ENCODE data around the gene GTF2IRD1. TPM values are rescaled to one million over a fixed set of nuclear protein-coding genes. Genes with fewer than 3 reads are reported as not detected.
A peak's percentile ranks its signal among the peaks of the same experiment; 100 is the strongest.

GTF2IRD1 gene
- total RNA-seq, 1 donor = 6.4 TPM

DNA sequence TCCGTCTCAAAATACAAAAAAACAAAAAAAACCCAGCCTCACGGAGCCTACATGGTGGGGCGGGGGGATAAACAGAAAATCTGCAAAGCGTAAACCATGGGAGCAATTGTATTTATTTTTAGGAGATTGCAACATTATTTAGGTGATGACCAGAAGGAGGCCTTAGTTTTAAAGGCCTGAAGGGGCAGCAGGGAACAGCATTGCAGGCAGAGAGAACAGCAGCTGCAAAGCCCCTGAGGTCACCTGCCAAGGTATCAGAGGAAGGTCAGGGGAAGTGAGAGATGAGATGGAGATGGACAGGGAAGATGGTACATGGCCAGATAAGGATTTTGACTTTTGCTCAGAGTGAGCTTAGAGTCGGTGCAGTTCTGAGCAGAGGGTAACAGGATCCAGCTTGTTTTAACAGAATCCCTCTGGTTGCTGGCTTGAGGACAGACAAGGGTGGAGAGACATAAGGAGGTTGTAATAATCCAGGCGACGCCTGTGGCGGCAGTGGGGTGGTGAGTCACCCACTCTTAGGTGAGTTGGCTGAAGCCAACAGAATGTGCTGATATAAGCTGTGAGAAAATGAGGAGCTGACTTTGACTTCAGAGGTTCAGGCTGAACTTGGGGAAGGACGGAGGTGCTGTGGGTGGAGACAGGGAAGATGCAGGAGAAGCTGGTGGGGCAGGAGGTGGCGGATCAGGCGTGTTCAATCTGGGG, 121.5 kb downstream of the GTF2IRD1 start:
- TF ChIP-seq, protein P1, sequence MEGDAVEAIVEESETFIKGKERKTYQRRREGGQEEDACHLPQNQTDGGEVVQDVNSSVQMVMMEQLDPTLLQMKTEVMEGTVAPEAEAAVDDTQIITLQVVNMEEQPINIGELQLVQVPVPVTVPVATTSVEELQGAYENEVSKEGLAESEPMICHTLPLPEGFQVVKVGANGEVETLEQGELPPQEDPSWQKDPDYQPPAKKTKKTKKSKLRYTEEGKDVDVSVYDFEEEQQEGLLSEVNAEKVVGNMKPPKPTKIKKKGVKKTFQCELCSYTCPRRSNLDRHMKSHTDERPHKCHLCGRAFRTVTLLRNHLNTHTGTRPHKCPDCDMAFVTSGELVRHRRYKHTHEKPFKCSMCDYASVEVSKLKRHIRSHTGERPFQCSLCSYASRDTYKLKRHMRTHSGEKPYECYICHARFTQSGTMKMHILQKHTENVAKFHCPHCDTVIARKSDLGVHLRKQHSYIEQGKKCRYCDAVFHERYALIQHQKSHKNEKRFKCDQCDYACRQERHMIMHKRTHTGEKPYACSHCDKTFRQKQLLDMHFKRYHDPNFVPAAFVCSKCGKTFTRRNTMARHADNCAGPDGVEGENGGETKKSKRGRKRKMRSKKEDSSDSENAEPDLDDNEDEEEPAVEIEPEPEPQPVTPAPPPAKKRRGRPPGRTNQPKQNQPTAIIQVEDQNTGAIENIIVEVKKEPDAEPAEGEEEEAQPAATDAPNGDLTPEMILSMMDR (IDR thresholded peaks at IDR 0.05; ENCODE audit: insufficient read depth, low read length) = no peak
- no peak overlapping the region for H3K4me3 ChIP-seq (ENCODE audit: low read depth, low read length)
- DNase-seq (ENCODE audit: low read depth) = peak; percentile 63

DNA sequence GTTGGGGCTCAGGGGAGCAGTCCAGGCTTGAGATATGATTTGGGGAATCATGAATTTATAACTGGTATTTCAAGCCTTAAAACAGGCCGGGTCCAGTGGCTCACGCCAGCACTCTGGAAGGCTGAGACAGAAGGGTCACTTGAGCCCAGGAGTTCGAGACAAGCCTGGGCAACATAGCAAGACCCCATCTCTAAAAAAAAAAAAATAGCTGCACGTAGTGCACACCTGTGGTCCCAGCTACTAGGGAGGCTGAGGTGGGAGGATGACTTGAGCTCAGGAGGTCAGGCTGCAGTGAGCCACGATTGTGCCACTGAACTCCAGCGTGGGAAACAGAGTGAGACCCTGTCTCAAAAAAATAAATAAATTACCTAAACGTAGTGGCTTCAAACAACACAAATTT, 122.1 kb downstream of the GTF2IRD1 start:
- H3K4me3 ChIP-seq (ENCODE audit: low read depth, low read length) = no peak overlapping the region
- no peak for DNase-seq (ENCODE audit: low read depth)
- TF ChIP-seq, protein P1 (IDR thresholded peaks at IDR 0.05; ENCODE audit: insufficient read depth, low read length) = no peak

DNA sequence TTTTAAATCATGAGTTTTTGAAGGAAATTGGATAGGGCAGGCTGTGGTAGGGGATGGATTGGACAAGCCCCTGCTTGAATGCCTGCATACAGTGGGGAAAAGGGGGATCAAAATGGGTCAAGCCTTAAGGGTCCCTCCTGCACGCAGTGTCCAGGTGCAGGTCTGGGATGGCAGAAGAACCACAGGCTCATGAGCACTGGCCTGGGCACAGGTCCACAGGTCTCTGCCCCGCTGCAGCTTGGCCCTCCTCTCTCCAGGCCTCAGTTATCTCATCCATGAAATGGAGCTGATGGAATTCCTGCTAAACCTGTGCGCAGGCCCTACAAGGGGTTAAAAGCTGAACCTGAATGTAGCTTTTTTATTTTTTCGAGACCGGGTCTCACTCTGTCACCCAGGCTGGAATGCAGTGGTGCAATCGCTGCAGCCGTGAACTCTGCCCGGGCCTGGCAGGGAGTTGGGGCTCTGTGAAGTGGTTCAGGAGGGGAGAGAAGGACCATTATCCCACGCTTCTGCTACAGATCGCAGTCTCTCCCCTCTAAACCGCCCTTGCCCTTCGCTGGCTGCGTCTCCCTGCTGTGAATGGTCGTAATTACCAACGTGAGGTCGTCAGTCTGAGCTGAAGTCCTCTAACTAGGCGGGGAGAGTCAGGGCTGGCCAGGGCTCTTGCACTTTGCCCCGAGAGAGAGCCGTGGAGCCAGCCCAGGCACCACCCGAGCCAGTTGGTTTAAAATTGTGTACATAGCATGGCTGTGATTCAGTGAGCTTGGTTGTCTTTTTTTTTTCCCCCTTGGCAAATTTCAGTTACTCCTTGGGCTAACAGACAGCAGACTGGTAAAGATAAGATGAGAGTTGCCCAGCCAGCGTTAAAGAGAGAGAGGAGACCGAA, 126.3 kb downstream of the GTF2IRD1 start:
- TF ChIP-seq, protein P1 (IDR thresholded peaks at IDR 0.05; ENCODE audit: insufficient read depth, low read length) = no peak
- DNase-seq (ENCODE audit: low read depth) = peak; percentile 47
- no peak overlapping the region for H3K4me3 ChIP-seq (ENCODE audit: low read depth, low read length)

DNA sequence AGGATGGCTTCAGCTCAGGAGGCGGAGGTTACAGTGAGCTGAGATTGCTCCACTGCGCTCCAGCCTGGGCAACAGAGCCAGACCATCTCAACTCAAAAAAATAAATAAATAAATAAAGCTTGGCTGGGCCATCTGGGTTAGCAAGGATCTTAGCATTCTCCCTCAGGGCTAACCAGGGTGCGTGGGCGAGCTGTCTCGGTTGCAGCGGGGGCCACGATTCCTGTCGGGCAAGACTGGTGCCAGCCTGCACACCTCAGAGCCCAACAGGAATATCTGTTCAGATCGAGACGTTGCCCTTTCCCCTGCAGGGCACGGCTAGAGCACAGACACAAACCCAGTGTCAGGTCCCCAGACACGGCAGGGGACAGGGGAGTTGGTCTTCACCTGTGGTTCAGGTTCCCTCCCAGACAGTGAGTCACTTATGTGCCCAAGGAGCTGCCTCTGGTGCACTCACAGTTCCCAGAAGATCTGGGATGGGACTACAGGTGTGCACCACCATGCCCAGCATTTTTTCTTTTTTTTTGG, 128.3 kb downstream of the GTF2IRD1 start:
- H3K4me3 ChIP-seq (ENCODE audit: low read depth, low read length) = no peak overlapping the region
- DNase-seq (ENCODE audit: low read depth) = no peak
- TF ChIP-seq, protein P1 (IDR thresholded peaks at IDR 0.05; ENCODE audit: insufficient read depth, low read length) = no peak

DNA sequence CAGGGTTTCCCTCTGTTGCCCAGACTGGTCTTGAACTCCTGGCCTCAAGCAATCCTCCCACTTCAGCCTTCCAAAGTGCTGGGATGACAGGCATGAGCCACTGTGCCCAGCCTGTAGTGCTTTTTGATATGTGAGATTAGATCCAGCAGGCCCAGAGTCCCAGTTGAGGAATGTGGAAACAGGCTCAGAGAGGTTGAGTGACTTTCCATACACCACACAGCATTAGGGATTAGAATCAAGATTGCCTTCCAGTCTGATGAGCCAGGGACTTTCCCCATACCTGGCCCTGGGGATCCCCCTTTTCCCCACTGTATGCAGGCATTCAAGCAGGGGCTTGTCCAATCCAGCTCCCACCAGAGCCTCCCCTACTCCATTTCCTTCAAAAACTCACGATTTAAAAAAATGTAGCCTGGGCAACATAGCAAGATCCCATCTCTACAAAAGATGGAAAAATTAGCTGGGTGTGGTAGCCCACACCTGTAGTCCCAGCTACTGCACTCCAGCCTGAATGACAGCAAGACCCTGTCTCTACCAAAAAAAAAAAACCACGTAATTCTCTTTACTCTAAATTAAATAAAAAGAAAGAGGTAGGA, 128.8 kb downstream of the GTF2IRD1 start:
- H3K4me3 ChIP-seq (ENCODE audit: low read depth, low read length) = no peak overlapping the region
- no peak for DNase-seq (ENCODE audit: low read depth)
- TF ChIP-seq, protein P1 (IDR thresholded peaks at IDR 0.05; ENCODE audit: insufficient read depth, low read length) = no peak

DNA sequence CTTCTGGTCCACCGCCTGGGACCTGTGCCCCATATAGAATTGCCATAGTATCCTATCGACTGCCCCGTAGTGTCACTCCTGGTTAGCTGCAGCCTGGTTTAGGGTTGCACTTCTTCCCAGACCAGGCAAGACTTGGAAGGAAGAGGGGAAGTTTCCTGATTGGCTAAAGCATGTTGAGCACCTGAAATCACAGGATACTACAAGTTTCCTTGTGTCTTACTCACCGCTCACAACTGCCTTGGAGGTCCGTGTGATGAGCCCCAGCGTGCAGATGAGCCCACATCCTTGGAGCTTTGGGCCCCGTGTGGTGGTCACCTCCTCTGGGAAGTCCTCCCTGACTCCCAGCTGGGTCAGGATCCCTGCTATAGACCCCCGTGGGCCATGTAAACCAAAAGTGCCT, 129.9 kb downstream of the GTF2IRD1 start:
- DNase-seq (ENCODE audit: low read depth) = no peak
- H3K4me3 ChIP-seq (ENCODE audit: low read depth, low read length) = no peak overlapping the region
- TF ChIP-seq, protein P1 (IDR thresholded peaks at IDR 0.05; ENCODE audit: insufficient read depth, low read length) = no peak
